Right lobe of liver (tissue), 6 donors: ENCODE measurements around the gene LELP1. TPM values are rescaled to one million over a fixed set of nuclear protein-coding genes. Genes with fewer than 3 reads are reported as not detected.

Source experiments
- ATAC-seq, 4 donors: fragments of 200-7000 bp; cut with Tn5 transposase; one replicate each; pipeline ENCODE4 v1.9.1; 2020; ENCODE audit warnings: mild to moderate bottlenecking in 4 of 4, moderate library complexity in 4 of 4
- DNase-seq, 3 donors: peaks; one replicate each; pipeline ENCODE4 v3.0.0-alpha.2; 2020
- H3K27ac ChIP-seq, 3 donors: fragments of 200-600 bp; one replicate each; pipeline ENCODE4 v1.8.0; 2022
- H3K27me3 ChIP-seq, 2 donors: fragments of 200-600 bp; one replicate each; pipeline ENCODE4 v1.8.0; 2022
- H3K36me3 ChIP-seq, 4 donors: fragments of 200-600 bp; sonication (generic) in 1 of 4; one replicate each; pipeline versions ENCODE4 v1.5.1 to v1.8.0; 2017 to 2022; ENCODE audit warnings: control low read depth in 1 of 4
- H3K4me1 ChIP-seq, 4 donors: fragments of 200-600 bp; sonication (generic) in 1 of 4; one replicate each; pipeline versions ENCODE4 v1.5.1 to v1.8.0; 2017 to 2022; ENCODE audit warnings: control low read depth in 1 of 4
- H3K4me3 ChIP-seq, 3 donors: fragments of 200-600 bp; one replicate each; pipeline ENCODE4 v1.8.0; 2022
- H3K9me3 ChIP-seq, 4 donors: fragments of 200-600 bp; sonication (generic) in 1 of 4; one replicate each; pipeline versions ENCODE4 v1.5.1 to v1.8.0; 2017 to 2022; ENCODE audit warnings: control low read depth in 1 of 4
- CTCF ChIP-seq, 4 donors: fragments of 200-600 bp in 3 of 4; fragments of 450-650 bp in 1 of 4; IDR thresholded peaks; one replicate each; pipeline versions ENCODE4 v1.5.1 to v1.8.0; 2016 to 2022; ENCODE audit warnings: antibody characterized with exemption in 4 of 4, mild to moderate bottlenecking in 2 of 4
- POLR2A ChIP-seq: fragments of 450-650 bp; IDR thresholded peaks from one replicate; pipeline ENCODE4 v1.6.1; 2017; ENCODE audit warnings: antibody characterized with exemption, mild to moderate bottlenecking
- WGBS: methylation state at CpG from one replicate; pipeline ENCODE4 v1.1.6; 2018; ENCODE audit warnings: low coverage, low lambda C conversion rate; ENCODE audit not compliant: insufficient coverage; ENCODE audit errors: missing lambda C conversion rate; 5-methylcytosine and 5-hydroxymethylcytosine counted together
- intact Hi-C, 2 donors: fragments of 100-400 bp; cut with DNase I; formaldehyde crosslinking; loops; one replicate each; pipeline versions ENCODE4 v1.11.2 to v1.14.1; 2022
- long read RNA-seq: library from polyadenylated mRNA; unstranded; transcript quantifications from one replicate; pipeline ENCODE4 v2.0.0, GENCODE V29; 2019
- total RNA-seq, 6 experiments: library from RNA; depleted of rRNA in 2 of 6; stranded (reverse); fragments of >200 nt in 2 of 6; fragmentation: NEBNext Ultra II Directional in 3 of 6; extraction: Animal tissue kit (Norgen Biotek cat#: 25700) in 3 of 6; gene quantifications; one replicate each; pipeline versions ENCODE4 v1.1.0 to v1.2.4, GENCODE V29; 2016 to 2023
- donor health status: DM: no; HTN: yes; CAD: no.
- donor health status: DM: no; HTN: no; CAD: no.
- donor health status: DM: no; HTN: no; CAD: no.
- donor health status: DM: no; HTN: yes; CAD: no.
- donor health status: DM: no; HTN: yes; CAD: no.

Gene LELP1
- not detected for total RNA-seq
- long read RNA-seq, result 0 reads

GRCh38 chr1:153203130-153203529 is at the start of gene LELP1:
Gene LELP1 (plus strand): TSS chr1:153203430. CDS start chr1:153204708, 1,278 bp downstream.
- H3K4me3 ChIP-seq, result no peak within 1 kb of the TSS
- intact Hi-C loops, result no loop called here
- H3K9me3 ChIP-seq, result no peaks in the 10 kb centered on the region
- DNase-seq (no peak), ATAC-seq (no peak)
- no peaks in the 10 kb centered on the region for H3K4me1 ChIP-seq
- TF ChIP-seq CTCF (IDR thresholded peaks at IDR 0.05) (no peak), POLR2A (no peak)
- no peaks in the 10 kb centered on the region for H3K36me3 ChIP-seq
- H3K27ac ChIP-seq, result no peak within 1 kb of the TSS
- H3K27me3 ChIP-seq, result no peaks in the 10 kb centered on the region
- WGBS, result 13% methylated on average over 1 of the region's 1 CpG

GRCh38 chr1:153155541-153155940 is 47.7 kb upstream of the LELP1 start:
- no peak for DNase-seq
- Histone ChIP-seq H3K4me3 (no peak overlapping the region), H3K4me1 (no peaks in the 10 kb centered on the region), H3K9me3 (no peaks in the 10 kb centered on the region), H3K27ac (no peak overlapping the region), H3K27me3 (no peaks in the 10 kb centered on the region), H3K36me3 (no peaks in the 10 kb centered on the region)
- 67% methylated on average over 2 of the region's 2 CpGs for WGBS
- no peak for TF ChIP-seq POLR2A
- TF ChIP-seq CTCF (IDR thresholded peaks at IDR 0.05), result no peak
- no peak for ATAC-seq
- intact Hi-C loops, result no loop called here

GRCh38 chr1:153168686-153169085 is 34.5 kb upstream of the LELP1 start:
- 35% methylated on average over 2 of the region's 2 CpGs for WGBS
- no peak for ATAC-seq

GRCh38 chr1:153174624-153175023 is 28.6 kb upstream of the LELP1 start:
- DNase-seq (no peak), ATAC-seq (no peak)
- no peak for TF ChIP-seq POLR2A
- TF ChIP-seq CTCF (IDR thresholded peaks at IDR 0.05), result no peak
- H3K27me3 ChIP-seq, result no peaks in the 10 kb centered on the region
- no peak overlapping the region for H3K4me3 ChIP-seq
- intact Hi-C loops, result no loop called here
- no peaks in the 10 kb centered on the region for H3K4me1 ChIP-seq
- H3K9me3 ChIP-seq, result no peaks in the 10 kb centered on the region
- H3K36me3 ChIP-seq, result no peaks in the 10 kb centered on the region
- H3K27ac ChIP-seq, result no peak overlapping the region

More at GRCh38 chr1:153168686-153169085, 34.5 kb upstream of the LELP1 start:
- H3K4me1 ChIP-seq, result no peaks in the 10 kb centered on the region
- no peaks in the 10 kb centered on the region for H3K9me3 ChIP-seq
- DNase-seq, result no peak
- no peak overlapping the region for H3K27ac ChIP-seq
- intact Hi-C loops, result no loop called here
- no peaks in the 10 kb centered on the region for H3K36me3 ChIP-seq
- no peak overlapping the region for H3K4me3 ChIP-seq
- no peaks in the 10 kb centered on the region for H3K27me3 ChIP-seq
- TF ChIP-seq CTCF (IDR thresholded peaks at IDR 0.05) (no peak), POLR2A (no peak)

- H3K4me1 ChIP-seq, result no peaks in the 10 kb centered on the region
- DNase-seq (no peak), ATAC-seq (no peak)
- no peak for TF ChIP-seq CTCF (IDR thresholded peaks at IDR 0.05)
- no peak for TF ChIP-seq POLR2A
- H3K9me3 ChIP-seq, result no peaks in the 10 kb centered on the region
- no peak overlapping the region for H3K4me3 ChIP-seq
- H3K36me3 ChIP-seq, result no peaks in the 10 kb centered on the region
- intact Hi-C loops, result no loop called here
- H3K27me3 ChIP-seq, result no peaks in the 10 kb centered on the region
- no peak overlapping the region for H3K27ac ChIP-seq
Measured at GRCh38 chr1:153178922-153179321, 24.3 kb upstream of the LELP1 start.
